ENCODE data around the gene SLIT3.

GRCh38 chr5:168656633-168657032, 644.3 kb downstream of the SLIT3 start:
- TF ChIP-seq POLR2A (IDR thresholded peaks at IDR 0.05): no peak
- TF ChIP-seq CTCF (IDR thresholded peaks at IDR 0.05): no peak

Data from right lobe of liver (tissue), 4 donors.